VCaP (cell line): ENCODE results near the gene TMEM91.

ENCODE experiments used
- H3K27ac ChIP-seq: fragments of 450-650 bp; 2 replicates; pipeline ENCODE4 v1.5.1; 2017
- CTCF ChIP-seq: fragments of 450-650 bp; conservative IDR thresholded peaks from 2 replicates; pipeline ENCODE4 v1.5.1; 2017; ENCODE audit warnings: mild to moderate bottlenecking, moderate library complexity

TMEM91 gene

GRCh38 chr19:41354343-41354953 lies 21.9 kb upstream of the TMEM91 start:
- TF ChIP-seq CTCF = no peak

GRCh38 chr19:41355035-41355434 lies 21.3 kb upstream of the TMEM91 start:
- H3K27ac ChIP-seq = no peak overlapping the region
- no peak for TF ChIP-seq CTCF

More at GRCh38 chr19:41354343-41354953, 21.9 kb upstream of the TMEM91 start:
- H3K27ac ChIP-seq = no peak overlapping the region

- H3K27ac ChIP-seq = no peak overlapping the region
- no peak for TF ChIP-seq CTCF
Measured at GRCh38 chr19:41355802-41356201, 20.5 kb upstream of the TMEM91 start.

- no peak overlapping the region for H3K27ac ChIP-seq
- TF ChIP-seq CTCF = no peak
Measured at GRCh38 chr19:41356984-41357739, 19.2 kb upstream of the TMEM91 start.

GRCh38 chr19:41357746-41358145 lies 18.6 kb upstream of the TMEM91 start:
- TF ChIP-seq CTCF = no peak
- H3K27ac ChIP-seq = no peak overlapping the region

- no peak overlapping the region for H3K27ac ChIP-seq
- no peak for TF ChIP-seq CTCF
Measured at GRCh38 chr19:41359741-41360140, 16.6 kb upstream of the TMEM91 start.

- no peak overlapping the region for H3K27ac ChIP-seq
- no peak for TF ChIP-seq CTCF
Measured at GRCh38 chr19:41362143-41362847, 14.0 kb upstream of the TMEM91 start.
